Measurements from ENCODE around the gene IRAG1. TPM values are rescaled to one million over a fixed set of nuclear protein-coding genes. Genes with fewer than 3 reads are reported as not detected.

Gene IRAG1
- total and polyA plus RNA-seq, 12 donors = 5.6 to 33.9 (median 15.6) TPM

DNA sequence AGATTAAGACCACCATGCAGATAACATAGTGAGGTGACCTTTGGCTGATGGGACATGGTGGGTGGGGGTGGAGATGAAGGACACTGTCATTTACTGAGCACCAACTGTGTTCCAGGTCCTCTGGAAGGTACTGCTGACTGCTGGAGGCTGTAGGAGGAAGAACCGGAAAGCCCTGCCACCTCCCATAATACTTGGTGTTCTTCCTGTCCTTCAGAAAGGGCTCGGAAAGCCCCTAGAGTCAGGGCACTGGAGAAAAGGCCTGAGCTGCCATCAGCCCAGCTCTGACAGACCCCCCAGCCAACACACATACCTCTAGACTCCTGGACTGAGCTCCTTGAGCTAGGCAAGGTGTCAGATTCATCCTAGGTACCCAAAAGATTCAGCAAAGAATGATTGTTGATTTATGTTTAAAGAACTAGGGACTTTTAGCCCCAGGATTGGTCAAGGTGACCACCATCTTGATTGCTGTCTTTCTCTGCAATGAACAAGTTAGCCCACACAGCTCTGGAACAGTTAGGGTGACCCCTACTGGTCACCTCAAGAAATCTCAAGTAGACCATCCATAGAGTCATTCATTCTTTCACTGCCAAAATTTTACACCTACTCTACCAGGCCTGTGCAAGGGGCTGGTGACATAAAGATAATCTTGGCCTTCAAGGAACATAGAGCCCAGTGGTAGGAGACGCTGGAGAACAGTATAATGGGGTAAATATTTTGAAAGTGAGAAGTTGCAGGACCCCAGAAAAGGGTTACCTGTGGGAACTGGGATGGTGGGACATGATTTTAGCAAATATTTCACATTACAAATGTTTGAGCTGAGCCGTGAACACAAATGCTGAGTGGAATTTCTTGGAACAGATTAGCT, 39.4 kb downstream of the IRAG1 start:
- H3K36me3 ChIP-seq (replicated peaks in 1 of 2) = no peaks in the 10 kb centered on the region
- H3K4me1 ChIP-seq (replicated peaks in 1 of 2) = peaks cover 36 to 62% of the 10 kb centered on the region in 2 donors
- intact Hi-C loops (cut with DNase I) = loop anchor here (10.0 kb wide), 2 partner anchors 79 to 239 kb away; no protein-coding TSS in a partner anchor
- H3K4me3 ChIP-seq = no peak overlapping the region
- no peak for TF ChIP-seq POLR2A (IDR thresholded peaks at IDR 0.05)
- TF ChIP-seq, protein P1, sequence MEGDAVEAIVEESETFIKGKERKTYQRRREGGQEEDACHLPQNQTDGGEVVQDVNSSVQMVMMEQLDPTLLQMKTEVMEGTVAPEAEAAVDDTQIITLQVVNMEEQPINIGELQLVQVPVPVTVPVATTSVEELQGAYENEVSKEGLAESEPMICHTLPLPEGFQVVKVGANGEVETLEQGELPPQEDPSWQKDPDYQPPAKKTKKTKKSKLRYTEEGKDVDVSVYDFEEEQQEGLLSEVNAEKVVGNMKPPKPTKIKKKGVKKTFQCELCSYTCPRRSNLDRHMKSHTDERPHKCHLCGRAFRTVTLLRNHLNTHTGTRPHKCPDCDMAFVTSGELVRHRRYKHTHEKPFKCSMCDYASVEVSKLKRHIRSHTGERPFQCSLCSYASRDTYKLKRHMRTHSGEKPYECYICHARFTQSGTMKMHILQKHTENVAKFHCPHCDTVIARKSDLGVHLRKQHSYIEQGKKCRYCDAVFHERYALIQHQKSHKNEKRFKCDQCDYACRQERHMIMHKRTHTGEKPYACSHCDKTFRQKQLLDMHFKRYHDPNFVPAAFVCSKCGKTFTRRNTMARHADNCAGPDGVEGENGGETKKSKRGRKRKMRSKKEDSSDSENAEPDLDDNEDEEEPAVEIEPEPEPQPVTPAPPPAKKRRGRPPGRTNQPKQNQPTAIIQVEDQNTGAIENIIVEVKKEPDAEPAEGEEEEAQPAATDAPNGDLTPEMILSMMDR (IDR thresholded peaks at IDR 0.05) = peak; percentile 25 to 74 (median 62)
- DNase-seq = peak in 3 of 7 donors; percentile 33 to 53 (median 51)
- H3K27me3 ChIP-seq = no peaks in the 10 kb centered on the region
- peaks cover 0 to 4% (median 0%) of the 10 kb centered on the region in 3 donors for H3K9me3 ChIP-seq (replicated peaks in 1 of 3)
- 71 to 88% (median 76%) methylated on average over 4 of the region's 4 CpGs for WGBS, 4 donors
- H3K27ac ChIP-seq = peak overlapping the region in 3 of 5 donors; percentile 7 to 92 (median 51)

DNA sequence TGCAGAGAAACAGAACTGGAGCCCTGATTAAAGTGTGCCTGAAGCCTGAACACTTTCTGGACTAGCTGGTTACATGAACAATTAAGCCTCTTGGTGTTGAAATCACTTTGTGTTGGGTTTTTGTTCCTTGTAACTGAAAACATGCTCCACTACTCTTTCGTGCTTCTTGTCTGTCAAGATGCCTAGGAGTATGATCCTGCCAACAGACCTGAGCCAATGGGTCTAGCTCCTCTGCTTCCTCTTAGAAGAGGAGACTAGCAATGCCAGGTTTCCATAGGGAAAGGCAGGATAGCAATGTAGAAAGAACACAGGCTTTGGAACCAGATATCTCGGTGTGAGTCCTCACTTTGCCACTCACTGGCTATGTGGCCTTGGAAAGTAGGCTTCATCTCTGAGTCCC, 40.3 kb downstream of the IRAG1 start:
- intact Hi-C loops (cut with DNase I) = loop anchor here (10.0 kb wide), 2 partner anchors 78 to 238 kb away; no protein-coding TSS in a partner anchor
- no peak overlapping the region for H3K4me3 ChIP-seq
- H3K36me3 ChIP-seq (replicated peaks in 1 of 2) = no peaks in the 10 kb centered on the region
- peak overlapping the region in 2 of 5 donors; percentile 23 to 41 for H3K27ac ChIP-seq
- WGBS, 4 donors = 51 to 69% (median 62%) methylated on average over 2 of the region's 2 CpGs
- TF ChIP-seq POLR2A (IDR thresholded peaks at IDR 0.05) = no peak
- TF ChIP-seq, protein P1 (IDR thresholded peaks at IDR 0.05) = no peak
- DNase-seq = peak in 1 of 7 donors; percentile 19
- H3K9me3 ChIP-seq (replicated peaks in 1 of 3) = peaks cover 0 to 4% (median 0%) of the 10 kb centered on the region in 3 donors
- no peaks in the 10 kb centered on the region for H3K27me3 ChIP-seq
- peaks cover 27 to 53% of the 10 kb centered on the region in 2 donors for H3K4me1 ChIP-seq (replicated peaks in 1 of 2)

DNA sequence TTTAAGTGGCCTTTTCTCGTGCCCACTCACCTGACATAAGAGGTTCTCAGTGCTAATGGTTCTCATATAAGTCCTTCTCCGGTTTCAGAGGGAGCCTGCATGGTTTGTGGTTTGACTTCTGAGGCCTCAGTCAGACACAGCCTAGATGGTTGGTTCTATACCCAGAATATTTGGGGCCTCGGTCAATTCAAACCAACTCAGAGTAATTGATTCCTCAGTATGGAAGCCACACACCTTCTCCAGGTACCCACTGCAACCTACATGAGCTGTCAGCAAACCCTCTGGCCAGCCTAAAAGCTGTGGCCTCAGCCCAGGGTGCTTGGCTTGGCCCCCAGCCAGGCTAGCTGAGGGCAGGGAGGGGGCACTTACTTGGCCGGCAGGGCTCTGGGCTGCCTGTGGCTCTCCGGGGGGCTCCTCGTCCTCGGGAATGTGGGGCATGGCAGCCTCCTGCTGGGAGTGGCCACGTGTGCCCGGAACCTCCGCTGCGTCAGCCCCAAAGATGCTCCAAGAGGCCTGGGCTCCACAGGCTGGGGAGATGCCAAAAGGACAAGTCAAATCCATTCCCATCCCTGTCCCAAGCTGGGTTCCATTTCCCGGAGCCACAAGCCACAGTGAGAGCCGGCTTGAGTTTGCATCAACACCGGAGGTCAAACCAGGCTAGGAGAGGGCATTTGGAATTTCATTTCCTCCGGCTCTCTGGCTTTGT, 41.7 kb downstream of the IRAG1 start:
- Histone ChIP-seq H3K9me3 (replicated peaks in 1 of 3) (peaks cover 0 to 4% (median 0%) of the 10 kb centered on the region in 3 donors), H3K27ac (peak overlapping the region in 2 of 5 donors; percentile 0 to 46), H3K4me3 (no peak overlapping the region), H3K27me3 (no peaks in the 10 kb centered on the region), H3K36me3 (replicated peaks in 1 of 2) (no peaks in the 10 kb centered on the region), H3K4me1 (replicated peaks in 1 of 2) (peaks cover 14 to 38% of the 10 kb centered on the region in 2 donors)
- 79 to 80% (median 79%) methylated on average over 7 to 15 of the region's 15 CpGs for WGBS, 4 donors
- DNase-seq = no peak
- no peak for TF ChIP-seq POLR2A (IDR thresholded peaks at IDR 0.05)
- TF ChIP-seq, protein P1 (IDR thresholded peaks at IDR 0.05) = no peak
- intact Hi-C loops (cut with DNase I) = loop anchor here (10.0 kb wide), 2 partner anchors 77 to 237 kb away; no protein-coding TSS in a partner anchor

DNA sequence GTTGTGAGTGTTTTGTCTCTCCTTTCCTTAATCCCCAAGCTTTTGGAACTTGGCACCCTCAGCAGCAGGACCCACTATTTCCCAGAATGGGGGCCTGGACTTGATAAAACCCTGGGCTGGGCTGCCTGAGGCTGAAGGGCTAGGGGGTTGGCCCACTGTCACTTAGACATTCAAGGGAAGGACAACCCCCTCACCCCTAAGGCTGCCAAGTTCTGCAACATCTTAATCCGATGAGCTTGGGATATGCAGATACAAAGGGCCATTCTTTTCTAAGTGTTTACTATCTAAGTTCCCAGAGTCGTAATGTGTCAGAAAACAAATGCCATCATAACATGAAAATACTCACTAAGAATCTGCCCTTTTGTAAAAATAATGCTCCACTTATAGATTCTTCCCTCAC, 42.9 kb downstream of the IRAG1 start:
- peaks cover 0 to 4% (median 0%) of the 10 kb centered on the region in 3 donors for H3K9me3 ChIP-seq (replicated peaks in 1 of 3)
- no peaks in the 10 kb centered on the region for H3K27me3 ChIP-seq
- DNase-seq = no peak
- peaks cover 4 to 26% of the 10 kb centered on the region in 2 donors for H3K4me1 ChIP-seq (replicated peaks in 1 of 2)
- H3K27ac ChIP-seq = no peak overlapping the region
- TF ChIP-seq, protein P1 (IDR thresholded peaks at IDR 0.05) = no peak
- no peak for TF ChIP-seq POLR2A (IDR thresholded peaks at IDR 0.05)
- intact Hi-C loops (cut with DNase I) = loop anchor here (10.0 kb wide), 2 partner anchors 76 to 236 kb away; no protein-coding TSS in a partner anchor
- 75 to 85% (median 82%) methylated on average over 2 of the region's 2 CpGs for WGBS, 4 donors
- no peak overlapping the region for H3K4me3 ChIP-seq
- no peaks in the 10 kb centered on the region for H3K36me3 ChIP-seq (replicated peaks in 1 of 2)
